ENCODE results near the gene YIPF2. TPM values are rescaled to one million over a fixed set of nuclear protein-coding genes. Genes with fewer than 3 reads are reported as not detected.
"Not testable (repeated sequence)": the region's sequence is repeated elsewhere in the genome, so short reads cannot be mapped to it uniquely, and the experiment has no call there.

YIPF2 gene
- total RNA-seq, 4 donors from 2014 or later, result 40.5 to 100 (median 71.0) TPM

GRCh38 chr19:10963865-10964264 is 35.4 kb upstream of the YIPF2 start:
- Histone ChIP-seq H3K27me3 (no peaks in the 10 kb centered on the region), H3K9me3 (no peaks in the 10 kb centered on the region), H3K36me3 (no peaks in the 10 kb centered on the region), H3K4me1 (peaks cover 0 to 6% of the 10 kb centered on the region in 2 donors), H3K4me3 (no peak overlapping the region), H3K27ac (no peak overlapping the region)
- no peak for TF ChIP-seq CTCF (IDR thresholded peaks at IDR 0.05)
- no peak for TF ChIP-seq POLR2A (IDR thresholded peaks at IDR 0.05)
- intact Hi-C loops (cut with DNase I; ENCODE audit: low total_unique reads), result no loop called here
- no peak for DNase-seq

- intact Hi-C loops (cut with DNase I; ENCODE audit: low total_unique reads), result no loop called here
- Histone ChIP-seq H3K9me3 (no peaks in the 10 kb centered on the region), H3K27me3 (no peaks in the 10 kb centered on the region), H3K4me1 (peaks cover 0 to 6% of the 10 kb centered on the region in 2 donors), H3K4me3 (no peak overlapping the region), H3K27ac (no peak overlapping the region), H3K36me3 (no peaks in the 10 kb centered on the region)
- TF ChIP-seq CTCF (IDR thresholded peaks at IDR 0.05) (no peak), POLR2A (IDR thresholded peaks at IDR 0.05) (no peak)
- no peak for DNase-seq
Observed at GRCh38 chr19:10962863-10963262, 34.4 kb upstream of the YIPF2 start.

- peak in 1 of 2 donors; percentile 36 for DNase-seq
Observed at GRCh38 chr19:10961073-10961860, 32.8 kb upstream of the YIPF2 start.

GRCh38 chr19:10960314-10961072 is 32.1 kb upstream of the YIPF2 start, which contains the start of gene SMARCA4:
Gene SMARCA4 (plus strand): TSS chr19:10961030. CDS start chr19:10984152, 23,122 bp downstream.
- H3K4me1 ChIP-seq, result peaks cover 0 to 6% of the 10 kb centered on the region in 2 donors
- H3K9me3 ChIP-seq, result no peaks in the 10 kb centered on the region
- DNase-seq, result peak; percentile 95 to 98
- TF ChIP-seq CTCF (IDR thresholded peaks at IDR 0.05), result peak in 1 of 4 experiments; percentile 29
- peak; percentile 95 to 96 for TF ChIP-seq POLR2A (IDR thresholded peaks at IDR 0.05)
- H3K36me3 ChIP-seq, result no peaks in the 10 kb centered on the region
- intact Hi-C loops (cut with DNase I; ENCODE audit: low total_unique reads), result no loop called here
- H3K27ac ChIP-seq, result peak within 1 kb of the TSS; percentile 93
- no peaks in the 10 kb centered on the region for H3K27me3 ChIP-seq
- peak within 1 kb of the TSS; percentile 63 to 89 for H3K4me3 ChIP-seq

More at GRCh38 chr19:10961073-10961860, 32.8 kb upstream of the YIPF2 start:
- Histone ChIP-seq H3K36me3 (no peaks in the 10 kb centered on the region), H3K27me3 (no peaks in the 10 kb centered on the region), H3K9me3 (no peaks in the 10 kb centered on the region), H3K27ac (peak overlapping the region; percentile 92 to 93), H3K4me1 (peaks cover 0 to 6% of the 10 kb centered on the region in 2 donors), H3K4me3 (peak overlapping the region; percentile 63 to 87)
- intact Hi-C loops (cut with DNase I; ENCODE audit: low total_unique reads), result no loop called here
- TF ChIP-seq POLR2A (IDR thresholded peaks at IDR 0.05), result no peak
- no peak for TF ChIP-seq CTCF (IDR thresholded peaks at IDR 0.05)

GRCh38 chr19:10959277-10959968 is 31.0 kb upstream of the YIPF2 start:
- DNase-seq; H3K27me3 ChIP-seq; H3K4me3 ChIP-seq; H3K9me3 ChIP-seq; H3K27ac ChIP-seq; intact Hi-C loops (cut with DNase I; ENCODE audit: low total_unique reads); H3K4me1 ChIP-seq; H3K36me3 ChIP-seq: not testable (repeated sequence)
